Natural killer cell (primary cell): ENCODE measurements around the gene R3HDM2. TPM values are rescaled to one million over a fixed set of nuclear protein-coding genes. Genes with fewer than 3 reads are reported as not detected.

Experiments
- ATAC-seq, 3 donors: fragments of 150-1000 bp in 2 of 3; fragments of 200-7000 bp in 1 of 3; cut with Tn5 transposase; 1 replicate in 1 of 3; 2 replicates in 2 of 3; pipeline ENCODE4 v1.10.0; 2021; ENCODE audit warnings: mild to moderate bottlenecking in 2 of 3, moderate library complexity in 2 of 3
- DNase-seq, 2 donors: peaks; one replicate each; pipeline versions ENCODE4 v3.0.0 to v3.0.0-alpha.2; 2013 to 2021; ENCODE audit warnings: mixed read lengths in 1 of 2
- H3K27ac ChIP-seq: one replicate; pipeline ENCODE4 v1.5.1; 2013; ENCODE audit warnings: mild to moderate bottlenecking, low read length
- H3K27me3 ChIP-seq: one replicate; pipeline ENCODE4 v1.6.1; 2013; ENCODE audit warnings: low read length; ENCODE audit not compliant: control insufficient read depth, insufficient read depth
- H3K36me3 ChIP-seq: one replicate; pipeline ENCODE4 v1.6.1; 2013; ENCODE audit warnings: low read length; ENCODE audit not compliant: control insufficient read depth, insufficient read depth
- H3K4me1 ChIP-seq: one replicate; pipeline ENCODE4 v1.6.1; 2013; ENCODE audit warnings: low read length; ENCODE audit not compliant: control insufficient read depth, insufficient read depth
- H3K4me3 ChIP-seq: one replicate; pipeline ENCODE4 v1.5.1; 2013; ENCODE audit warnings: low read length
- H3K9me3 ChIP-seq: one replicate; pipeline ENCODE4 v1.6.1; 2013; ENCODE audit warnings: low read length; ENCODE audit not compliant: control insufficient read depth, insufficient read depth
- H3K27ac Mint-ChIP-seq, 2 donors: one replicate each; pipeline ENCODE4 v1.8.0; 2022; ENCODE audit warnings: mild to moderate bottlenecking in 2 of 2, mixed read lengths in 2 of 2, moderate library complexity in 1 of 2
- H3K27me3 Mint-ChIP-seq, 2 donors: one replicate each; pipeline ENCODE4 v1.8.0; 2022; ENCODE audit warnings: low read depth in 2 of 2, mixed read lengths in 2 of 2
- H3K36me3 Mint-ChIP-seq: one replicate; pipeline ENCODE4 v1.8.0; 2022; ENCODE audit warnings: mixed read lengths
- H3K4me1 Mint-ChIP-seq, 2 donors: one replicate each; pipeline ENCODE4 v1.8.0; 2022; ENCODE audit warnings: mixed read lengths in 2 of 2
- H3K4me3 Mint-ChIP-seq: one replicate; pipeline ENCODE4 v1.8.0; 2022; ENCODE audit warnings: mild to moderate bottlenecking, moderate library complexity, mixed read lengths
- H3K9me3 Mint-ChIP-seq, 2 donors: one replicate each; pipeline ENCODE4 v1.8.0; 2022; ENCODE audit warnings: mixed read lengths in 2 of 2
- CTCF ChIP-seq: fragments of 200-600 bp; IDR thresholded peaks from one replicate; pipeline ENCODE4 v1.8.0; 2022; ENCODE audit warnings: antibody characterized with exemption
- WGBS: methylation state at CpG from one replicate; pipeline ENCODE4 v1.1.7; 2013; ENCODE audit warnings: missing lambda C conversion rate; ENCODE audit not compliant: insufficient coverage; 5-methylcytosine and 5-hydroxymethylcytosine counted together
- intact Hi-C: fragments of 100-400 bp; cut with micrococcal nuclease; formaldehyde crosslinking; loops from one replicate; pipeline ENCODE4 v1.14.2; 2022
- total RNA-seq, 4 donors: library from RNA; stranded (reverse); fragments of 120-200 nt in 1 of 4; gene quantifications; one replicate each; pipeline versions ENCODE4 v1.2.3 to v1.2.4, GENCODE V29; 2013 to 2022

The R3HDM2 gene
- total RNA-seq, 3 donors from 2014 or later (not counting 1 experiment from before 2014, with no cell fraction given): 110 to 124 (median 123) TPM

- peak in 1 of 2 donors; percentile 74 for DNase-seq
- peak; percentile 47 for TF ChIP-seq CTCF
- WGBS: 42% methylated on average over 15 of the region's 15 CpGs
- ATAC-seq: no peak
- Mint-ChIP-seq H3K9me3 (no peaks in the 10 kb centered on the region), H3K4me3 (no peak overlapping the region), H3K27me3 (peaks cover 0 to 7% of the 10 kb centered on the region in 2 donors), H3K27ac (peak overlapping the region in 1 of 2 donors; percentile 20), H3K36me3 (no peaks in the 10 kb centered on the region), H3K4me1 (peaks cover 29 to 37% of the 10 kb centered on the region in 2 donors)
- intact Hi-C loops: no loop called here
- H3K27me3 ChIP-seq: peaks cover 6% of the 10 kb centered on the region
- H3K4me3 ChIP-seq: no peak overlapping the region
- H3K36me3 ChIP-seq: no peaks in the 10 kb centered on the region
- peaks cover 34% of the 10 kb centered on the region for H3K4me1 ChIP-seq
- H3K27ac ChIP-seq: no peak overlapping the region
- no peaks in the 10 kb centered on the region for H3K9me3 ChIP-seq
Measured at GRCh38 chr12:57456145-57456700, 25.4 kb upstream of the R3HDM2 start.

GRCh38 chr12:57455374-57456144 lies 24.7 kb upstream of the R3HDM2 start:
- H3K4me3 ChIP-seq: no peak overlapping the region
- ATAC-seq: no peak
- H3K4me1 ChIP-seq: peaks cover 27% of the 10 kb centered on the region
- H3K27me3 Mint-ChIP-seq: peaks cover 0 to 4% of the 10 kb centered on the region in 2 donors
- H3K4me1 Mint-ChIP-seq: peaks cover 23 to 30% of the 10 kb centered on the region in 2 donors
- no peak for DNase-seq
- H3K36me3 Mint-ChIP-seq: no peaks in the 10 kb centered on the region
- H3K9me3 Mint-ChIP-seq: no peaks in the 10 kb centered on the region
- peak overlapping the region in 1 of 2 donors; percentile 20 for H3K27ac Mint-ChIP-seq
- H3K4me3 Mint-ChIP-seq: no peak overlapping the region
- intact Hi-C loops: no loop called here
- no peaks in the 10 kb centered on the region for H3K27me3 ChIP-seq
- H3K27ac ChIP-seq: no peak overlapping the region
- H3K36me3 ChIP-seq: no peaks in the 10 kb centered on the region
- no peak for TF ChIP-seq CTCF
- no peaks in the 10 kb centered on the region for H3K9me3 ChIP-seq
- 80% methylated on average over 8 of the region's 10 CpGs for WGBS

GRCh38 chr12:57454566-57455373 lies 23.9 kb upstream of the R3HDM2 start, which contains the start of gene INHBE:
INHBE (plus strand) TSS chr12:57455307; CDS start chr12:57455537, 230 bp downstream.
- no peak for TF ChIP-seq CTCF
- Histone ChIP-seq H3K27ac (no peak within 1 kb of the TSS), H3K4me1 (peaks cover 19% of the 10 kb centered on the region), H3K36me3 (no peaks in the 10 kb centered on the region), H3K9me3 (no peaks in the 10 kb centered on the region), H3K27me3 (no peaks in the 10 kb centered on the region), H3K4me3 (no peak within 1 kb of the TSS)
- Mint-ChIP-seq H3K36me3 (no peaks in the 10 kb centered on the region), H3K4me3 (no peak within 1 kb of the TSS), H3K27ac (peak within 1 kb of the TSS in 1 of 2 donors; percentile 20), H3K9me3 (no peaks in the 10 kb centered on the region), H3K27me3 (no peaks in the 10 kb centered on the region), H3K4me1 (peaks cover 16 to 22% of the 10 kb centered on the region in 2 donors)
- WGBS: 83% methylated on average over 10 of the region's 10 CpGs
- intact Hi-C loops: no loop called here
- DNase-seq: no peak
- no peak for ATAC-seq
